Ectodermal cell (in vitro differentiated cells): Measurements from ENCODE around the gene SYT17.

Source experiments
- H3K27ac ChIP-seq: 2 replicates; pipeline ENCODE4 v1.7.0; 2013; ENCODE audit warnings: mild to moderate bottlenecking, low read depth, low read length; ENCODE audit not compliant: insufficient read depth, poor library complexity, severe bottlenecking
- H3K27me3 ChIP-seq: 2 replicates; pipeline ENCODE4 v1.7.0; 2013; ENCODE audit warnings: mild to moderate bottlenecking, low read length; ENCODE audit not compliant: insufficient read depth, control insufficient read depth, poor library complexity, severe bottlenecking
- H3K36me3 ChIP-seq: one replicate; pipeline ENCODE4 v1.7.0; 2013; ENCODE audit warnings: low read length; ENCODE audit not compliant: control insufficient read depth, insufficient read depth
- H3K4me1 ChIP-seq: one replicate; pipeline ENCODE4 v1.7.0; 2013; ENCODE audit warnings: low read length; ENCODE audit not compliant: control insufficient read depth, insufficient read depth
- H3K4me3 ChIP-seq: 2 replicates; pipeline ENCODE4 v1.7.0; 2013; ENCODE audit warnings: low read depth, low read length, control low read depth; ENCODE audit not compliant: insufficient read depth
- H3K9me3 ChIP-seq: 2 replicates; pipeline ENCODE4 v1.7.0; 2013; ENCODE audit warnings: mild to moderate bottlenecking, low read length, moderate library complexity; ENCODE audit not compliant: control insufficient read depth
- WGBS, 2 experiments: methylation state at CpG; one replicate each; pipeline ENCODE4 v1.1.7; 2013; ENCODE audit warnings: missing lambda C conversion rate in 2 of 2; 5-methylcytosine and 5-hydroxymethylcytosine counted together

SYT17 gene

GRCh38 chr16:19241512-19241911 lies 73.5 kb downstream of the SYT17 start:
- Histone ChIP-seq H3K27me3 (no peaks in the 10 kb centered on the region), H3K4me1 (no peaks in the 10 kb centered on the region), H3K9me3 (no peaks in the 10 kb centered on the region), H3K36me3 (no peaks in the 10 kb centered on the region), H3K4me3 (no peak overlapping the region), H3K27ac (no peak overlapping the region)
- 95% methylated on average over 11 of the region's 11 CpGs for WGBS, 2 experiments

- H3K36me3 ChIP-seq, result no peaks in the 10 kb centered on the region
- no peaks in the 10 kb centered on the region for H3K27me3 ChIP-seq
- 89 to 91% methylated on average over 1 of the region's 1 CpG for WGBS, 2 experiments
- no peak overlapping the region for H3K4me3 ChIP-seq
- no peak overlapping the region for H3K27ac ChIP-seq
- no peaks in the 10 kb centered on the region for H3K9me3 ChIP-seq
- no peaks in the 10 kb centered on the region for H3K4me1 ChIP-seq
These were observed 74.1 kb downstream of the SYT17 start for GRCh38 chr16:19242186-19242585.

DNA sequence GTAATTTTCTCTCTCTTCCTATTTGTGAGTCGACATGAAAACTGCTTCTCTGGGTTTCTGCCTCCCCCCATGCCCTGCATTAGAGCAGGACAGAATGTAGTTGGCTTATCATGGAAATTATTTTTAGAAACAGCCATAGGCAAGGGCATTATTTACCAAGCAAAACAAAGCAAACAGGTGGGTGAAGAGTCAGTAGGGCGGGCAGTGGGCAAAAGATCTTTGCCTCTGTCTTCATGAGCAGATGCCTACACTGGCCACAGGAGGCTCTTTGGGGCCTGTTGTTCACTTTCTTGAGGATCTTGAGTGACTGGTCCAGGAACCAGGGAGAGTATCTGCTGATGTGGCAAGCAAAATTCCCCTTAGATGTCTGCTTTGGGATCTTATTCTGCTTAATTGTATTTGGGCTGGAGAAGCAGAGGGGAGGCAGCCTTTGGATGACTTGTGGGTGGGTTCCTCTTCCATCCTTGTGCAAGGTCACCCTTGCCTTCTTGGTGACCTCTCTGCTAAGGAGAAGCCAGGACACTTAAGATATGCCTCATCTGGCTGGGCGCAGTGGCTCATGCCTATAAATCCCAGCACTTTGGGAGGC lies 75.0 kb downstream of the SYT17 start:
- no peaks in the 10 kb centered on the region for H3K36me3 ChIP-seq
- WGBS, 2 experiments, result 84 to 92% methylated on average over 3 of the region's 3 CpGs
- H3K4me1 ChIP-seq, result no peaks in the 10 kb centered on the region
- H3K4me3 ChIP-seq, result no peak overlapping the region
- no peaks in the 10 kb centered on the region for H3K27me3 ChIP-seq
- no peaks in the 10 kb centered on the region for H3K9me3 ChIP-seq
- H3K27ac ChIP-seq, result no peak overlapping the region

GRCh38 chr16:19245326-19245925 lies 77.4 kb downstream of the SYT17 start:
- Histone ChIP-seq H3K4me1 (no peaks in the 10 kb centered on the region), H3K36me3 (no peaks in the 10 kb centered on the region), H3K4me3 (no peak overlapping the region), H3K27ac (no peak overlapping the region), H3K27me3 (no peaks in the 10 kb centered on the region), H3K9me3 (no peaks in the 10 kb centered on the region)
- 88 to 89% methylated on average over 6 to 8 of the region's 8 CpGs for WGBS, 2 experiments

- Histone ChIP-seq H3K9me3 (no peaks in the 10 kb centered on the region), H3K4me1 (no peaks in the 10 kb centered on the region)
- 86 to 89% methylated on average over 2 of the region's 2 CpGs for WGBS, 2 experiments
These were observed 84.9 kb downstream of the SYT17 start for GRCh38 chr16:19252904-19253303.

GRCh38 chr16:19254611-19255010 lies 86.6 kb downstream of the SYT17 start:
- no peaks in the 10 kb centered on the region for H3K4me1 ChIP-seq
- no peaks in the 10 kb centered on the region for H3K27me3 ChIP-seq
- no peaks in the 10 kb centered on the region for H3K36me3 ChIP-seq
- no peaks in the 10 kb centered on the region for H3K9me3 ChIP-seq
- H3K27ac ChIP-seq, result no peak overlapping the region
- no peak overlapping the region for H3K4me3 ChIP-seq
- 94% methylated on average over 4 of the region's 4 CpGs for WGBS, 2 experiments

More at GRCh38 chr16:19252904-19253303, 84.9 kb downstream of the SYT17 start:
- H3K36me3 ChIP-seq, result no peaks in the 10 kb centered on the region
- no peak overlapping the region for H3K27ac ChIP-seq
- H3K4me3 ChIP-seq, result no peak overlapping the region
- no peaks in the 10 kb centered on the region for H3K27me3 ChIP-seq

DNA sequence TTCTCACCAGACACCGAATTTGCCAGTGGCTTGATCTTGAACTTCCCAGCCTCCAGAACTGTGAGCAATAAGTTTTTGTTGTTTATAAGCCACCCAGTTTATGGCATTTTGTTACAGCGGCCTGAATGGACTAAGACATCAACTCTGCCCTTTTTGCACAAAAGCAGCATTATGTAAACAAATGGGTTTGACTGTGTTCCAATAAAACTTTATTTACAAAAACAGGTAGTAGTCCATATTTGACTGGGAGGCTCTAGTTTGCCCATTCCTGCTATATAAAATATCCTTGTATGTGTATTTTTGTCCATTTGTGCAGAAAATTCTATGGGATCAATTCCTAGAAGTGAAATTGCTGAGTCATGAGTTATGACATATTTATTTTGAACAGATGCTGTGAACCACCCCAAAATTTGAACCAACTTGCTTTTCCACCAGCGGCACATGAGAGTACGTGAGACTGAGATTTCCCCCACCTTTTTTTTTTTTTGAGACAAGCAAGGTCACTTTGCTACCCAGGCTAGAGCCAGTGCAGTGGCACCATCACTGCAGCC lies 96.2 kb downstream of the SYT17 start:
- Histone ChIP-seq H3K4me3 (no peak overlapping the region), H3K4me1 (no peaks in the 10 kb centered on the region), H3K27ac (no peak overlapping the region), H3K36me3 (no peaks in the 10 kb centered on the region), H3K27me3 (no peaks in the 10 kb centered on the region), H3K9me3 (no peaks in the 10 kb centered on the region)
- 46 to 47% methylated on average over 4 of the region's 4 CpGs for WGBS, 2 experiments

DNA sequence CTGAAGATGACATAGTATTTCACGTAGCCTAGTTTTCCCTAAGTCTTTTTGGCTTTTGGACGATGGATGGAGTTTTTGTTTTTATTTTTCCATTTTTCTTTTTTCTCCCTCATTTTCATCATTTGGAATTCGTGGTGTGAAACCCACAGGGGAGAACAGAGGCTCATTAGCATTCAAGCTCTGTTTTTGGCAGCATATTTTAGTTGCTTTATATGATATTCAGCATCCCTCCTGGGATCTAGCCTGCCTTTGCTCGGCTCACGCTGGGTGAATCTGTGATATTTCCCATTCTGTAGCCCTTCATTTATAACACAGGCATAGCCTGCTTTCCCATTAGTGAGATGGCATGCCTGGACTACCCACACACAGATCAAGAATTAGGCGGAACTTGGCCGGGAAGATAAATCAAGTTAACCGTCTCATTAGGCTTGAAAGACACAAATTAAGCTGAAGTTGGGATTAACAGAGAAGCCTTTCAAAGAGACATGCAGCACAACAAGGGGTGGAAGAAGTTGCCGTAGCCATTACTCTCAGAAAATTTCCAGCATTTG lies 97.4 kb downstream of the SYT17 start:
- Histone ChIP-seq H3K4me3 (no peak overlapping the region), H3K27ac (no peak overlapping the region), H3K27me3 (no peaks in the 10 kb centered on the region), H3K4me1 (no peaks in the 10 kb centered on the region), H3K9me3 (no peaks in the 10 kb centered on the region), H3K36me3 (no peaks in the 10 kb centered on the region)
- WGBS, 2 experiments, result 83 to 90% methylated on average over 9 of the region's 9 CpGs

GRCh38 chr16:19266774-19267173 lies 98.7 kb downstream of the SYT17 start:
- Histone ChIP-seq H3K4me3 (no peak overlapping the region), H3K36me3 (no peaks in the 10 kb centered on the region)
- 91 to 92% methylated on average over 10 to 11 of the region's 11 CpGs for WGBS, 2 experiments

GRCh38 chr16:19269098-19269497 lies 101.1 kb downstream of the SYT17 start:
- 92 to 100% methylated on average over 2 of the region's 2 CpGs for WGBS, 2 experiments

More at GRCh38 chr16:19266774-19267173, 98.7 kb downstream of the SYT17 start:
- H3K4me1 ChIP-seq, result no peaks in the 10 kb centered on the region
- H3K27me3 ChIP-seq, result no peaks in the 10 kb centered on the region
- H3K27ac ChIP-seq, result no peak overlapping the region
- no peaks in the 10 kb centered on the region for H3K9me3 ChIP-seq

More at GRCh38 chr16:19269098-19269497, 101.1 kb downstream of the SYT17 start:
- Histone ChIP-seq H3K36me3 (no peaks in the 10 kb centered on the region), H3K27ac (no peak overlapping the region), H3K4me1 (no peaks in the 10 kb centered on the region), H3K27me3 (no peaks in the 10 kb centered on the region), H3K4me3 (no peak overlapping the region), H3K9me3 (no peaks in the 10 kb centered on the region)
